Central memory CD8-positive, alpha-beta T cell (primary cell): ENCODE measurements around the gene GRIN2C.
A peak's percentile ranks its signal among the peaks of the same experiment; 100 is the strongest.

ENCODE experiments used
- ATAC-seq: fragments of 150-1000 bp; cut with Tn5 transposase; replicated peaks from 2 replicates; pipeline ENCODE4 v1.10.0; 2022; ENCODE audit warnings: mild to moderate bottlenecking, moderate FRiP score, moderate number of reproducible peaks; ENCODE audit not compliant: poor library complexity, severe bottlenecking; ENCODE audit errors: extremely low read depth
- DNase-seq, 2 donors: peaks; one replicate each; pipeline ENCODE4 v3.0.0; 2021; ENCODE audit warnings: low spot score in 2 of 2
- H3K27ac Mint-ChIP-seq: one replicate; pipeline ENCODE4 v1.8.0; 2022; ENCODE audit warnings: low read depth, mild to moderate bottlenecking, moderate library complexity, mixed read lengths
- H3K27me3 Mint-ChIP-seq: one replicate; pipeline ENCODE4 v1.8.0; 2022; ENCODE audit warnings: mixed read lengths
- H3K36me3 Mint-ChIP-seq: one replicate; pipeline ENCODE4 v1.8.0; 2022; ENCODE audit warnings: mild to moderate bottlenecking, moderate library complexity, mixed read lengths; ENCODE audit not compliant: insufficient read depth
- H3K4me1 Mint-ChIP-seq: one replicate; pipeline ENCODE4 v1.8.0; 2022; ENCODE audit warnings: mixed read lengths
- H3K4me3 Mint-ChIP-seq: one replicate; pipeline ENCODE4 v1.8.0; 2022; ENCODE audit warnings: mild to moderate bottlenecking, moderate library complexity, mixed read lengths
- H3K9me3 Mint-ChIP-seq: one replicate; pipeline ENCODE4 v1.8.0; 2022; ENCODE audit warnings: mixed read lengths

Gene GRIN2C

DNA sequence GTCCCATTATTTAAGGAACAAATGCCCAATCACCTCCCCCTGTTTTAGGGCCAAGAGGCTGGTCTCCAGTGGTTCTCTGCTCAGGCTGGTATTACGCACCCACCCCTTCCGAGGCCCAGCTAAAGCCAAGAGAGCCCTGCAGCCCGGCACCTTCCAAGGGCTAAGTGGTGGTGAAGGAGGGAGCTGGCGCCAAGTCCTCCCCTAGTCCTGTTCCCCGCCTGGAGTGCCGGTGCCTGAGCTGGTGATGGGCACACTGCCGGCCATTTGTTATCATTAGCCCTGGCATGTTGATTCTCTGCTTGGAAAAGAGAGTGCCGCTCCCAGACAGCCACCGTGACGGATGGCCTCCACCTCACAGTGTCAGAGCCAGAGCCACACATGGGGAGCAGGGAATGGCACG lies 31.9 kb downstream of the GRIN2C start:
- Mint-ChIP-seq H3K4me3 (no peak overlapping the region), H3K27ac (no peak overlapping the region), H3K27me3 (no peaks in the 10 kb centered on the region), H3K36me3 (peaks cover 7% of the 10 kb centered on the region), H3K9me3 (no peaks in the 10 kb centered on the region), H3K4me1 (peaks cover 6% of the 10 kb centered on the region)
- ATAC-seq (no peak), DNase-seq (no peak)

GRCh38 chr17:74825952-74826719 lies 33.5 kb downstream of the GRIN2C start:
- no peaks in the 10 kb centered on the region for H3K9me3 Mint-ChIP-seq
- DNase-seq (no peak), ATAC-seq (no peak)
- H3K4me1 Mint-ChIP-seq, result no peaks in the 10 kb centered on the region
- no peak overlapping the region for H3K4me3 Mint-ChIP-seq
- H3K27me3 Mint-ChIP-seq, result no peaks in the 10 kb centered on the region
- no peak overlapping the region for H3K27ac Mint-ChIP-seq
- peaks cover 9% of the 10 kb centered on the region for H3K36me3 Mint-ChIP-seq

GRCh38 chr17:74824961-74825627 lies 34.6 kb downstream of the GRIN2C start:
- Mint-ChIP-seq H3K36me3 (peaks cover 9% of the 10 kb centered on the region), H3K4me3 (no peak overlapping the region), H3K27ac (no peak overlapping the region), H3K27me3 (no peaks in the 10 kb centered on the region), H3K9me3 (no peaks in the 10 kb centered on the region), H3K4me1 (no peaks in the 10 kb centered on the region)
- DNase-seq (no peak), ATAC-seq (no peak)

GRCh38 chr17:74822939-74823367 lies 36.7 kb downstream of the GRIN2C start:
- no peak for DNase-seq
- no peak for ATAC-seq
- Mint-ChIP-seq H3K9me3 (no peaks in the 10 kb centered on the region), H3K4me1 (no peaks in the 10 kb centered on the region), H3K27me3 (no peaks in the 10 kb centered on the region), H3K36me3 (peaks cover 10% of the 10 kb centered on the region), H3K27ac (no peak overlapping the region), H3K4me3 (no peak overlapping the region)

GRCh38 chr17:74822335-74822938 lies 37.2 kb downstream of the GRIN2C start:
- ATAC-seq (no peak), DNase-seq (no peak)
- Mint-ChIP-seq H3K9me3 (no peaks in the 10 kb centered on the region), H3K4me3 (no peak overlapping the region), H3K36me3 (peaks cover 13% of the 10 kb centered on the region), H3K27me3 (no peaks in the 10 kb centered on the region), H3K27ac (no peak overlapping the region), H3K4me1 (no peaks in the 10 kb centered on the region)

GRCh38 chr17:74821655-74822334 lies 37.9 kb downstream of the GRIN2C start:
- no peaks in the 10 kb centered on the region for H3K9me3 Mint-ChIP-seq
- H3K4me3 Mint-ChIP-seq, result no peak overlapping the region
- H3K4me1 Mint-ChIP-seq, result no peaks in the 10 kb centered on the region
- no peak overlapping the region for H3K27ac Mint-ChIP-seq
- DNase-seq, result no peak
- H3K36me3 Mint-ChIP-seq, result peaks cover 15% of the 10 kb centered on the region
- H3K27me3 Mint-ChIP-seq, result no peaks in the 10 kb centered on the region
- no peak for ATAC-seq

DNA sequence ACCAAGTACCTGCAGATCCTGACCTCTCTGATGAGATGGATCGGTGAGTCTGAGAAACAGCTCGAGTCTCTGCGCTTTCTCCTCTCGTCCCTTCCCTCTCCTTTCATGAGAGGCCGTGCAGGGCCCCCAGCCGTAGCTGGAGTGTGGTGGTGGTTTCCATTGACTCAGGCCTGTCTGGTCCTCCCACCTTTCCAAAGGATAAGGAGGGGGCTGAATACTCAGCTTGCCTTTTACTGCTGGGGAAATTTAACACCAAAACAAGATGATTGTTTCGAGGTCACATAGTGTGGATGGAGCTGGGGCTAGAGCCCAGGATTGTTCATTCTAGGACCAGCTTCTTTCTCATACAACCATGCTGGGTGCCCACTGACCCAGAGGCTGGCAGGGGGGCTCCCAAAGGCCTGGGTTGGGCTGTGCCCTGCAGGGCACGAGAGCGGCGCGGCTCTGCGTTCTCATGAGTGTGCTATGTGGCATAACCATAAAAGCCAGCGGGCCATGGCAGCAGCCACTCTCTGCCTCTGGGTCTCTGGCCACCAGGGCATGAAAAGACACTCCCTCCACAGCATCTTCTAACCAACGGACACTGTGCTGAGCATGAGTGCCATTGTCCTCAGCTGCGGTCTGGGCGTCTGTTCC lies 39.8 kb downstream of the GRIN2C start:
- Mint-ChIP-seq H3K36me3 (peaks cover 12% of the 10 kb centered on the region), H3K4me1 (peaks cover 4% of the 10 kb centered on the region), H3K27ac (no peak overlapping the region), H3K4me3 (no peak overlapping the region), H3K9me3 (no peaks in the 10 kb centered on the region), H3K27me3 (no peaks in the 10 kb centered on the region)
- DNase-seq, result no peak
- ATAC-seq, result no peak

DNA sequence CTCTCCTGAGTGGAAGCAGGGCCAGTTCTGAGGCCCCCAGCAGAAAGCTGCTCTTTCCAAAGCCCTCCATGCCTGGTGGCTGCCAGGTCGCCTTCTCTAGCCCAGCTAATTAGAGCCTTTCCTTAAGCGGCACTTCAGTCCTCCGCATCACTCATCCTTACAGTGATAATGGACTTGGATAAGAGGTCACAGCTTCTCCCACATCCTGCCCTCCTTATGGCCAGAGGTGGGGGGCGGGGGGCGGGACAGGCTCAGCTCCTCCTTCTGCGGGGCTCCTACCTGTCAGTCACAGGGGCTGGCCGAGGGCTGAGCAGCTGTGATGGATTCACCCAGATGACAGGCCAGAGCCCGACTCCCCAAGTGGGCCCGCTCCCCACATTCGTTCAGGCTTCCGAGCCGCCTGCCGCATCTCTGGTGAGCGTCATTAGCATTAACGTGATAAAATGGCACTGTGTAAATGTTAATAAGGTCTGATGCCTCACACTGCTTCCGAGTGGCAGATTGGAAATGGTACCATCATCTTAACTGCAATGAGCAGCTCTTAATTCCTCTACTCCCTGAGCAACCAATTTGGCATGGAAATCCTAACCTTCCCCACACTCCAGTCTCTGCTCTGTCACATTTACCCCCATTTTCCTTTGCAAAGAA lies 41.3 kb downstream of the GRIN2C start:
- peaks cover 14% of the 10 kb centered on the region for H3K36me3 Mint-ChIP-seq
- H3K27ac Mint-ChIP-seq, result no peak overlapping the region
- ATAC-seq (no peak), DNase-seq (no peak)
- H3K27me3 Mint-ChIP-seq, result no peaks in the 10 kb centered on the region
- H3K4me1 Mint-ChIP-seq, result peaks cover 4% of the 10 kb centered on the region
- no peaks in the 10 kb centered on the region for H3K9me3 Mint-ChIP-seq
- H3K4me3 Mint-ChIP-seq, result no peak overlapping the region

GRCh38 chr17:74816905-74817620 lies 42.6 kb downstream of the GRIN2C start:
- peaks cover 19% of the 10 kb centered on the region for H3K36me3 Mint-ChIP-seq
- H3K4me1 Mint-ChIP-seq, result peaks cover 4% of the 10 kb centered on the region
- no peaks in the 10 kb centered on the region for H3K27me3 Mint-ChIP-seq
- no peak overlapping the region for H3K27ac Mint-ChIP-seq
- ATAC-seq, result no peak
- DNase-seq, result no peak
- H3K9me3 Mint-ChIP-seq, result no peaks in the 10 kb centered on the region
- H3K4me3 Mint-ChIP-seq, result no peak overlapping the region

GRCh38 chr17:74815550-74816370 lies 43.9 kb downstream of the GRIN2C start:
- peak overlapping the region; percentile 49 for H3K27ac Mint-ChIP-seq
- H3K27me3 Mint-ChIP-seq, result no peaks in the 10 kb centered on the region

GRCh38 chr17:74815067-74815466 lies 44.6 kb downstream of the GRIN2C start:
- DNase-seq, result no peak
- no peaks in the 10 kb centered on the region for H3K9me3 Mint-ChIP-seq
- H3K4me3 Mint-ChIP-seq, result no peak overlapping the region
- no peaks in the 10 kb centered on the region for H3K27me3 Mint-ChIP-seq
- peaks cover 6% of the 10 kb centered on the region for H3K4me1 Mint-ChIP-seq
- H3K27ac Mint-ChIP-seq, result no peak overlapping the region
- no peak for ATAC-seq
- H3K36me3 Mint-ChIP-seq, result peaks cover 26% of the 10 kb centered on the region

More at GRCh38 chr17:74815550-74816370, 43.9 kb downstream of the GRIN2C start:
- ATAC-seq (no peak), DNase-seq (no peak)
- Mint-ChIP-seq H3K9me3 (no peaks in the 10 kb centered on the region), H3K4me1 (peaks cover 4% of the 10 kb centered on the region), H3K36me3 (peaks cover 26% of the 10 kb centered on the region), H3K4me3 (no peak overlapping the region)
